ENCODE results near the gene DRC1.

The DRC1 gene

DNA sequence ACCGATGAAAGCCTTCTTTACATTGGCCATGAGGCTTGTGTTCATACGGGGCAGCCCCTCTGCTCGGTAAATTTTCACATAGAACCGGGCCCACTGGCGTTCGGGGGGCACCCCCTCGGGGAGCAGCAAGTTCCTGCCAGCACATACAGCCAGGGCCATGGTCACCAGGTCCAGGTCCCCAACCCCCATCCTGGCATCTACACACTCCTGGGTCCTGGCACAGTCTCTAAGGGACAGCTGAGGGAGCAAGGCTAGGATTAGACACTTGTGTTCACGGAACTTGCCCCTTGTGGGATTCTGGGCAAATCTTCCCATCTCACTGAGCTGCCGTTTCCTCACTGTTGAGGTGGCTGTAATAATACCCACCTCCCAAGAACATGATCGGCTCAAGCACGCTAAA lies 81.8 kb downstream of the DRC1 start:
- TF ChIP-seq, protein P1, sequence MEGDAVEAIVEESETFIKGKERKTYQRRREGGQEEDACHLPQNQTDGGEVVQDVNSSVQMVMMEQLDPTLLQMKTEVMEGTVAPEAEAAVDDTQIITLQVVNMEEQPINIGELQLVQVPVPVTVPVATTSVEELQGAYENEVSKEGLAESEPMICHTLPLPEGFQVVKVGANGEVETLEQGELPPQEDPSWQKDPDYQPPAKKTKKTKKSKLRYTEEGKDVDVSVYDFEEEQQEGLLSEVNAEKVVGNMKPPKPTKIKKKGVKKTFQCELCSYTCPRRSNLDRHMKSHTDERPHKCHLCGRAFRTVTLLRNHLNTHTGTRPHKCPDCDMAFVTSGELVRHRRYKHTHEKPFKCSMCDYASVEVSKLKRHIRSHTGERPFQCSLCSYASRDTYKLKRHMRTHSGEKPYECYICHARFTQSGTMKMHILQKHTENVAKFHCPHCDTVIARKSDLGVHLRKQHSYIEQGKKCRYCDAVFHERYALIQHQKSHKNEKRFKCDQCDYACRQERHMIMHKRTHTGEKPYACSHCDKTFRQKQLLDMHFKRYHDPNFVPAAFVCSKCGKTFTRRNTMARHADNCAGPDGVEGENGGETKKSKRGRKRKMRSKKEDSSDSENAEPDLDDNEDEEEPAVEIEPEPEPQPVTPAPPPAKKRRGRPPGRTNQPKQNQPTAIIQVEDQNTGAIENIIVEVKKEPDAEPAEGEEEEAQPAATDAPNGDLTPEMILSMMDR (IDR thresholded peaks at IDR 0.05; ENCODE audit: extremely low read depth, missing control alignments), result no peak
- no peak for DNase-seq (ENCODE audit: low spot score)

DNA sequence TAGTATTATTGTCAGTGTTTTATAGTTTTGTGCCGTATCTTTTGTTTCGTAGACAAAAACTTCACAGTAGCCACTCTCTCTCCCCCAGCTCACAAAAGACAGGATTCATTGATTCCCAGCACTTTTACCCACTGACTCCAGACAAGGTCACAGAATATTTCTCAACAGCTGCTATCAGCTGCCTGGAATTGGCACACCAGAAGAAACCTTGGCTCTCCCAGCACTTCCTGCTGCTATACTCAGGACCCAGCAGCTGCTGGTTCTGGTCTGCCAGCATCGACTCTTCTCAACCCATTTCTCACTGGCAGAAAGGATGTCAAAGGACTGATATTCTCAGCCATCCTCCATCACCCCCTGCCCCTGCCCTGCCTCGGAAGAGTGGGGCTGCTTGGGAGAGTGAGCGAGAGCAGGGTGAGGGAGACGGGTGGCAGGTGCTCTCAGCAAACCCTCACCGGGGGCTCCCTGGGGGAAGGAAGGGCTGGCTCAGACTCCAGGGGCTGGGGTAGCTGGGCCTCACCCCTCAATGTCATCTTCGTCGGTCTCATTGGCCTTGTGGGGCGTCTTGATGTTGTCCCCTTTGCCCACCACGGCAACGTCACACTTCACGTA lies 82.3 kb downstream of the DRC1 start:
- TF ChIP-seq, protein P1 (IDR thresholded peaks at IDR 0.05; ENCODE audit: extremely low read depth, missing control alignments), result no peak
- DNase-seq (ENCODE audit: low spot score), result no peak

DNA sequence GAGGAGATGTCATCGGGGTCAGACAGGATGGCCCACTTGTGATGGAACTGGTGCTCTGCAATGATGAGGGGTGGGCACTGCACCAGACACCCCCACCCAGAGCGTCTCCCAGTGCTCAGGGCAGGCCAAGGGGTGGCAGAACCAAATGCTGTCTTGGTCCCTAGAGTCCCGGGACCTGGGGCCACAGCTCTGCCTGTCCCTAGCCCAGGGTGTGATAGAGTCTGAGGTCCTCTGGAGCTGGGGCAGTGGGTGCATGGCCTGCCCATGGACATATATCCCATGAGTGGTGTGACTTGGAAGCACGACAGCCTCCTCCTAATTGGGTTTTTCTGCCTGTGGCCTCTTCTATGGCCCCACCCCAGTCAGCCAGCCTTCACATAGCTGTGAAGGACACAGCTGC lies 82.9 kb downstream of the DRC1 start:
- TF ChIP-seq, protein P1 (IDR thresholded peaks at IDR 0.05; ENCODE audit: extremely low read depth, missing control alignments), result no peak
- no peak for DNase-seq (ENCODE audit: low spot score)

GRCh38 chr2:26485099-26485498 lies 83.4 kb downstream of the DRC1 start:
- TF ChIP-seq, protein P1 (IDR thresholded peaks at IDR 0.05; ENCODE audit: extremely low read depth, missing control alignments), result no peak
- no peak for DNase-seq (ENCODE audit: low spot score)

GRCh38 chr2:26485725-26486418 lies 84.2 kb downstream of the DRC1 start:
- TF ChIP-seq, protein P1 (IDR thresholded peaks at IDR 0.05; ENCODE audit: extremely low read depth, missing control alignments), result no peak
- no peak for DNase-seq (ENCODE audit: low spot score)

DNA sequence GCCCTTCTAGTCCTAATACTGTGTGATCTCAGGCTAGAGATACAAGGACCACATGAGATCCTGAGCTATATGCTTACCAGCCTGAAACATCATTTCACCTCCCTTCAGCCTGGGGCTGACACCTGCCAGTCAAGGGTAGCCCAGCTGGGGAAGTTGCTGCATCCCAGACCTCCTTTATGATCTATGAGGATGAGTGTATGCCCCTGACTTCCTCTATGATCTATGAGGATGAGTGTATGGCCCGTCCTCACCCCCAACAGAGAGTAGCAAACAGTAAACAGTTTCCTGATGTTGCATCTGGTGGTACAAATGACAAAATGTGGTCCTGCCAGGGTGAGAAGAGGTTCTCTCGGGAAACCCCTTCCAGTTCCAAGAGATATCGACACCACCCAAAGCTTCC lies 85.1 kb downstream of the DRC1 start:
- no peak for DNase-seq (ENCODE audit: low spot score)
- TF ChIP-seq, protein P1 (IDR thresholded peaks at IDR 0.05; ENCODE audit: extremely low read depth, missing control alignments), result no peak

DNA sequence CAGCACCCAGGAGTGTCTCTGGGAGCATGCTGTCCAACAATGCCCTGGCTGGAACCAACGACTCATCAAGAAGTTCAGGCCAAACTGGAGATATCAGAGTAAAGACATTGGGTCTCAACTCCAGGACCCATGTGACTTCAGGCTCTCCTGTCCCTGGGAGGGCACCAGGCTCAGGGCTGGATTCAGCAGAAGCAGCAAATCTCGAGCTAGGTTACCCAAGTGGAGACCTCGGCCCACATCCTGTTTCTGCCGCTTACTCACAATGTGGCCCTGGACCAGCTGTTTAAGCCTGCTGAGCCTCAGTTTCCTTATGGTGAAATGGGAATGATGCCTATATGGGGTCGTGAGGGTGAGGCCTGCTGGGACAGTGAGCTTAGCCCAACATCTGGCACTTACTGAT lies 85.5 kb downstream of the DRC1 start:
- TF ChIP-seq, protein P1 (IDR thresholded peaks at IDR 0.05; ENCODE audit: extremely low read depth, missing control alignments), result no peak
- no peak for DNase-seq (ENCODE audit: low spot score)
